PC-9 (cell line): Measurements from ENCODE around the gene GALNT1. TPM values are rescaled to one million over a fixed set of nuclear protein-coding genes. Genes with fewer than 3 reads are reported as not detected.

Source experiments
- BruUV-seq: library from RNA; stranded (reverse); fragments of 400-500 nt; replicated peaks from 2 replicates; lab custom pipeline; 2021; lab: Mats Ljungman, UMichigan
- CTCF ChIA-PET: fragments of 300-600 bp; sonication (Branson Sonifier 250); formaldehyde crosslinking; loops from one replicate; lab custom pipeline; 2022; ENCODE audit warnings: antibody characterized with exemption; lab: Charles Lee
- POLR2A ChIA-PET: fragments of 300-600 bp; sonication (Branson Sonifier 250); formaldehyde crosslinking; loops from one replicate; lab custom pipeline; 2022; ENCODE audit warnings: antibody characterized with exemption; ENCODE audit not compliant: unreplicated experiment; lab: Charles Lee
- DNase-seq, 2 experiments: peaks; one replicate each; pipeline versions ENCODE4 v3.0.0 to v3.0.0-alpha.2; 2015 to 2022; ENCODE audit warnings: mixed read lengths in 1 of 2
- H2AFZ ChIP-seq: fragments of 200-600 bp; sonication (generic); 2 replicates; pipeline ENCODE4 v1.8.1; 2017; ENCODE audit warnings: antibody characterized with exemption
- H3F3A ChIP-seq: fragments of 200-600 bp; sonication (generic); 2 replicates; pipeline ENCODE4 v1.8.1; 2017; ENCODE audit warnings: antibody characterized with exemption, mild to moderate bottlenecking, low read depth; ENCODE audit not compliant: insufficient read depth
- H3K27ac ChIP-seq: fragments of 200-600 bp; sonication (generic); 2 replicates; pipeline ENCODE4 v1.6.1; 2016; ENCODE audit warnings: mixed run types
- H3K27me3 ChIP-seq: fragments of 200-600 bp; sonication (generic); 2 replicates; pipeline ENCODE4 v1.6.1; 2016; ENCODE audit warnings: low read depth, mixed run types; ENCODE audit not compliant: insufficient read depth
- H3K36me3 ChIP-seq: fragments of 200-600 bp; sonication (generic); 2 replicates; pipeline ENCODE4 v1.6.1; 2016; ENCODE audit warnings: low read depth, mixed run types
- H3K4me1 ChIP-seq: fragments of 200-600 bp; sonication (generic); replicated peaks from 2 replicates; pipeline ENCODE4 v1.6.1; 2016; ENCODE audit warnings: mixed run types; ENCODE audit not compliant: insufficient read depth
- H3K4me2 ChIP-seq: fragments of 200-600 bp; sonication (generic); 2 replicates; pipeline ENCODE4 v1.6.1; 2017; ENCODE audit warnings: mixed run types
- H3K4me3 ChIP-seq: fragments of 200-600 bp; sonication (generic); 2 replicates; pipeline ENCODE4 v1.6.1; 2016; ENCODE audit warnings: mixed run types
- H3K79me2 ChIP-seq: fragments of 200-600 bp; sonication (generic); 2 replicates; pipeline ENCODE4 v1.6.1; 2017; ENCODE audit warnings: low read depth, mixed run types
- H3K9me2 ChIP-seq: fragments of 200-600 bp; sonication (generic); 2 replicates; pipeline ENCODE4 v1.8.1; 2017; ENCODE audit warnings: mild to moderate bottlenecking; ENCODE audit not compliant: insufficient read depth
- H3K9me3 ChIP-seq: fragments of 200-600 bp; sonication (generic); 2 replicates; pipeline ENCODE4 v1.8.1; 2016; ENCODE audit warnings: low read depth; ENCODE audit not compliant: insufficient read depth
- H4K20me1 ChIP-seq: fragments of 200-600 bp; sonication (generic); 2 replicates; pipeline ENCODE4 v1.8.1; 2017; ENCODE audit not compliant: insufficient read depth
- CTCF ChIP-seq: fragments of 200-600 bp; sonication (generic); conservative IDR thresholded peaks from 2 replicates; pipeline ENCODE4 v1.6.1; 2017; ENCODE audit warnings: mixed run types, antibody characterized with exemption, mild to moderate bottlenecking, moderate library complexity
- EZH2 ChIP-seq: fragments of 200-600 bp; sonication (generic); IDR thresholded peaks from 2 replicates; pipeline ENCODE4 v1.8.0; 2017; ENCODE audit warnings: antibody characterized with exemption, low read depth
- intact Hi-C: fragments of 100-400 bp; cut with micrococcal nuclease; formaldehyde crosslinking; loops from one replicate; pipeline ENCODE4 v1.10.0; 2022; ENCODE audit not compliant: unreplicated experiment
- total RNA-seq: library from RNA; stranded (reverse); gene quantifications from 2 replicates; pipeline ENCODE4 v1.2.3, GENCODE V29; 2021

Gene GALNT1
- total RNA-seq, 1 experiment from 2014 or later = 88.9 TPM

- Histone ChIP-seq H3K4me3 (no peak overlapping the region), H3K36me3 (no peaks in the 10 kb centered on the region), H3K4me1 (no peaks in the 10 kb centered on the region), H3F3A (no peaks in the 10 kb centered on the region), H3K4me2 (no peak overlapping the region), H3K9me2 (no peaks in the 10 kb centered on the region), H3K27me3 (no peaks in the 10 kb centered on the region), H4K20me1 (no peaks in the 10 kb centered on the region), H3K27ac (no peak overlapping the region), H3K79me2 (no peaks in the 10 kb centered on the region), H3K9me3 (no peaks in the 10 kb centered on the region), H2AFZ (no peak overlapping the region)
- no peak for DNase-seq
- ChIA-PET CTCF (no interaction called here), POLR2A (no interaction called here)
- intact Hi-C loops = no loop called here
- BruUV-seq = no TSS peak
- TF ChIP-seq CTCF = no peak
- TF ChIP-seq EZH2 = no peak
Measured at GRCh38 chr18:35707247-35707646, 125.7 kb downstream of the GALNT1 start.

DNA sequence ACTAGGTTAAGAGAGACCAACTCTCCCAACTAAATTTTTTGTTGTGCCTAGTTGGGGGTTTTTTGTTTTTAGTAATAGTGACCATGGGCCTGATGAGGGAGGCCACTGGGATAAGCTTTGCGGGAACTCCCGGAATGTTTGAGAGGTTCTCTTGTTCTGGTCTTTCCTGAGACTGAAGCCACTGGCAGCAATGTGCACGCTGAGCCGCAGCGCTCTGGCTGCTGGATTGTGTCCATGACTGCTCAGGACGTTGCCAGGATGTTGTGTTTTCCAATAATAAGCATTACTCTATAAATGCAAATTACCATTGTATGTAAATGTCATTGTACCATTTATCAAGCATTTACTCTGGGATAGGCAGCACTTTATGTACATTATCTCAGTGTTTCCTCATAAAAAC, 126.1 kb downstream of the GALNT1 start:
- no peaks in the 10 kb centered on the region for H3F3A ChIP-seq
- H4K20me1 ChIP-seq = no peaks in the 10 kb centered on the region
- H3K4me3 ChIP-seq = no peak overlapping the region
- H2AFZ ChIP-seq = no peak overlapping the region
- H3K9me2 ChIP-seq = no peaks in the 10 kb centered on the region
- intact Hi-C loops = no loop called here
- no peak overlapping the region for H3K27ac ChIP-seq
- no peak for DNase-seq
- no TSS peak for BruUV-seq
- H3K4me1 ChIP-seq = no peaks in the 10 kb centered on the region
- H3K4me2 ChIP-seq = no peak overlapping the region
- no peaks in the 10 kb centered on the region for H3K79me2 ChIP-seq
- TF ChIP-seq EZH2 (no peak), CTCF (no peak)
- no peaks in the 10 kb centered on the region for H3K27me3 ChIP-seq
- ChIA-PET CTCF (no interaction called here), POLR2A (no interaction called here)
- H3K36me3 ChIP-seq = 0 out of 2 replicates have a peak, but pooled peaks cover 2% of the 10 kb centered on the region
- H3K9me3 ChIP-seq = no peaks in the 10 kb centered on the region

GRCh38 chr18:35710581-35710980, 129.0 kb downstream of the GALNT1 start:
- Histone ChIP-seq H3K79me2 (no peaks in the 10 kb centered on the region), H3K27me3 (no peaks in the 10 kb centered on the region), H3K4me2 (no peak overlapping the region), H3K9me2 (no peaks in the 10 kb centered on the region), H3K9me3 (no peaks in the 10 kb centered on the region), H3F3A (no peaks in the 10 kb centered on the region), H3K4me1 (no peaks in the 10 kb centered on the region), H3K36me3 (0 out of 2 replicates have a peak, but pooled peaks cover 5% of the 10 kb centered on the region), H4K20me1 (no peaks in the 10 kb centered on the region), H3K27ac (no peak overlapping the region), H3K4me3 (no peak overlapping the region), H2AFZ (no peak overlapping the region)
- DNase-seq = no peak
- BruUV-seq = no TSS peak
- intact Hi-C loops = no loop called here
- TF ChIP-seq CTCF = no peak
- TF ChIP-seq EZH2 = no peak
- ChIA-PET POLR2A (no interaction called here), CTCF (no interaction called here)
